Dendritic cell treated with granulocyte-macrophage colony-stimulating factor and Interleukin-4, amounts not matched to agents 40 ng/mL and 50 ng/mL, for 4 days (primary cell): ENCODE results near the gene COMMD3.
A peak's percentile ranks its signal among the peaks of the same experiment; 100 is the strongest.

Experiments
- H3K27ac Mint-ChIP-seq: one replicate; pipeline ENCODE4 v1.8.0; 2022; ENCODE audit warnings: mild to moderate bottlenecking, mixed read lengths
- H3K27me3 Mint-ChIP-seq: one replicate; pipeline ENCODE4 v1.8.0; 2022; ENCODE audit warnings: mild to moderate bottlenecking, mixed read lengths
- H3K36me3 Mint-ChIP-seq: one replicate; pipeline ENCODE4 v1.8.0; 2022; ENCODE audit warnings: low read depth, mixed read lengths
- H3K4me1 Mint-ChIP-seq: one replicate; pipeline ENCODE4 v1.8.0; 2022; ENCODE audit warnings: low read depth, mixed read lengths
- H3K4me3 Mint-ChIP-seq: one replicate; pipeline ENCODE4 v1.8.0; 2022; ENCODE audit warnings: mild to moderate bottlenecking, moderate library complexity, mixed read lengths
- H3K9me3 Mint-ChIP-seq: one replicate; pipeline ENCODE4 v1.8.0; 2022; ENCODE audit warnings: mixed read lengths
- intact Hi-C: fragments of 100-400 bp; cut with micrococcal nuclease; formaldehyde crosslinking; loops from one replicate; pipeline ENCODE4 v1.15.0; 2022

Gene COMMD3

GRCh38 chr10:22338185-22338900 is 22.2 kb downstream of the COMMD3 start:
- H3K27ac Mint-ChIP-seq: no peak overlapping the region

GRCh38 chr10:22338931-22339330 is 22.7 kb downstream of the COMMD3 start:
- intact Hi-C loops: no loop called here
- no peak overlapping the region for H3K4me3 Mint-ChIP-seq
- H3K36me3 Mint-ChIP-seq: peaks cover 6% of the 10 kb centered on the region
- no peaks in the 10 kb centered on the region for H3K9me3 Mint-ChIP-seq
- no peak overlapping the region for H3K27ac Mint-ChIP-seq
- peaks cover 29% of the 10 kb centered on the region for H3K4me1 Mint-ChIP-seq
- peaks cover 73% of the 10 kb centered on the region for H3K27me3 Mint-ChIP-seq

More at GRCh38 chr10:22338185-22338900, 22.2 kb downstream of the COMMD3 start:
- Mint-ChIP-seq H3K4me3 (no peak overlapping the region), H3K9me3 (no peaks in the 10 kb centered on the region), H3K4me1 (peaks cover 32% of the 10 kb centered on the region), H3K27me3 (peaks cover 75% of the 10 kb centered on the region), H3K36me3 (peaks cover 6% of the 10 kb centered on the region)
- intact Hi-C loops: no loop called here

DNA sequence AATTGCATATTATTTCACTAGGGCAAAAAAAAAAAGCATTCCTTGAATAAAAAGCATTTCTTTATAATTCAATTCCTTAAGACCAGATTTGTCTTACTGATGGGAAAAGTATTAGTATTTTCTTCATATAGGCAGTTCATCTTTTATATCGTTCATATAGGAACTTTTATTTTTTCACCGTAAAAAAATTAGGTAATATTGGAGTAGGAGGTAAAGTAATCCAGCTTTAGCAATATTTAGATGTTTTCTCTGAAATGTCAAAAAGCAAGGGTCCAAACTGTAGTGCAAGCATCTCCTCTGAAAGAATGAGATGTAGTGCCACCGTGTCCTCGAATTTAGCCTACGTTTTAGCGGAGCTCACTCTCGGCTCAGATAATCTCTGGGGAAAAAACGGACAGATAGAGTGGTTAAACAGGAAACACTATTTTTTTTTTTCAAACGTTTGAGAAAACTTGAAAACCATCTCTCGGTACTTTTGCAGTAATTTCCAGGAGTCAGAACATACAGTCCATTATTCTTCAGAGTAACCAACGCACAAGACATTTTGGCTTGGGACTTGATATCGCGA is 23.7 kb downstream of the COMMD3 start:
- peaks cover 6% of the 10 kb centered on the region for H3K36me3 Mint-ChIP-seq
- H3K4me1 Mint-ChIP-seq: peaks cover 30% of the 10 kb centered on the region
- intact Hi-C loops: loop anchor here (2.0 kb wide), 2 partner anchors 17 to 87 kb away; no protein-coding TSS in a partner anchor
- no peaks in the 10 kb centered on the region for H3K9me3 Mint-ChIP-seq
- peak overlapping the region; percentile 89 for H3K27ac Mint-ChIP-seq
- H3K27me3 Mint-ChIP-seq: peaks cover 73% of the 10 kb centered on the region
- peak overlapping the region; percentile 84 for H3K4me3 Mint-ChIP-seq

DNA sequence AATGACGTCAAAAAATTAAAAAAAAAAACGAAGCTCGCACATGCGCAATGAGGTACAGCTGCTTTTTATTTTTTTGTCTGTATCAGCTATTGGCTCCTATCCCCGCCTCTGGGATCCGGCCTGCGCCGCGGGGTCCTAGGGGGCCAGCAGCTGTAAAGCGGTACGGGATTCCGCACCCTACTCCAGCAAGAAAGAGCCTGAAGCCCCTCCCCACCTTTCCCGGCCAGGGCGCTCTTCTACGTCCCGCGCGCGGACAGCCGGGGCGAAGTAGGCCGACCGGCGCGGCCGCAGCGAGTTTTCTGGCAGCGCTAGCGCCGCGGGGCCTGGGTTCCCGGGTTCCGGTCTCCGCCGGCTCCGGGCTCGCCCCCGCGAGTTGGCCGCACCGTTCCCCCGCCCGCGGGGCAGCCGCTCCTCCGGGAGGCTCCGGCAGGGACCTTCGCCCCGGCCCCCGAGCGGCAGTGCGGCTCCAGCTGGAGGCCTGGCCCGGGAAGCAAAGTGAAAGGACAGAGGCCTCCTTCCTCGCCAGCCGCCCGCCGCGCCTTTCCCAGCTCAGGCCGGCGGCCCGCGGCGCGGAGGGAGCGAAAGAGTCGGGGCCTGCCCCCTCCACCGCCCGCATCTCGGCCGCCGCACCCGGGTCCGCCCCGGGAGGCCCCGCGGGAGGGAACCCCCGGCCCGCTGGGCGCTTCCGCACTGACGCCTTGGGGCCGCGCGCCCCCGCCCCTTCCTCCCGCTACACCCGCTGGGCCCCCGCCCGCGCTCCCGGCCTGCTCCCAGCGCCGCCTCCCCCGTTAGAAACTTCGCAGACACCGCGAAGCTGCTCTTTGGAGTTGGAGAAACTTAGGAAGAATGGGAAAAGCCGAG is 24.4 kb downstream of the COMMD3 start:
- Mint-ChIP-seq H3K36me3 (no peaks in the 10 kb centered on the region), H3K27me3 (peaks cover 73% of the 10 kb centered on the region), H3K4me1 (peaks cover 30% of the 10 kb centered on the region), H3K27ac (peak overlapping the region; percentile 89), H3K9me3 (no peaks in the 10 kb centered on the region), H3K4me3 (peak overlapping the region; percentile 84)
- intact Hi-C loops: loop anchor here (2.0 kb wide), 2 partner anchors 18 to 88 kb away; no protein-coding TSS in a partner anchor

GRCh38 chr10:22341190-22341925 is 25.2 kb downstream of the COMMD3 start:
- no peaks in the 10 kb centered on the region for H3K36me3 Mint-ChIP-seq
- peak overlapping the region; percentile 84 for H3K4me3 Mint-ChIP-seq
- H3K27ac Mint-ChIP-seq: peak overlapping the region; percentile 89
- peaks cover 30% of the 10 kb centered on the region for H3K4me1 Mint-ChIP-seq
- peaks cover 73% of the 10 kb centered on the region for H3K27me3 Mint-ChIP-seq
- no peaks in the 10 kb centered on the region for H3K9me3 Mint-ChIP-seq
- intact Hi-C loops: loop anchor here (2.0 kb wide), 2 partner anchors 19 to 89 kb away; no protein-coding TSS in a partner anchor

- Mint-ChIP-seq H3K27ac (no peak overlapping the region), H3K27me3 (peaks cover 71% of the 10 kb centered on the region), H3K36me3 (no peaks in the 10 kb centered on the region), H3K9me3 (no peaks in the 10 kb centered on the region), H3K4me3 (no peak overlapping the region), H3K4me1 (peaks cover 27% of the 10 kb centered on the region)
- intact Hi-C loops: loop anchor here (2.0 kb wide), 2 partner anchors 19 to 89 kb away; no protein-coding TSS in a partner anchor
Measured at GRCh38 chr10:22341926-22342196, 25.7 kb downstream of the COMMD3 start.

GRCh38 chr10:22342421-22342820 is 26.2 kb downstream of the COMMD3 start:
- no peak overlapping the region for H3K27ac Mint-ChIP-seq

GRCh38 chr10:22343731-22344130 is 27.5 kb downstream of the COMMD3 start:
- Mint-ChIP-seq H3K4me3 (no peak overlapping the region), H3K9me3 (no peaks in the 10 kb centered on the region), H3K27ac (no peak overlapping the region), H3K36me3 (no peaks in the 10 kb centered on the region), H3K27me3 (peaks cover 61% of the 10 kb centered on the region), H3K4me1 (peaks cover 23% of the 10 kb centered on the region)
- intact Hi-C loops: no loop called here

More at GRCh38 chr10:22342421-22342820, 26.2 kb downstream of the COMMD3 start:
- intact Hi-C loops: no loop called here
- Mint-ChIP-seq H3K36me3 (no peaks in the 10 kb centered on the region), H3K9me3 (no peaks in the 10 kb centered on the region), H3K4me1 (peaks cover 23% of the 10 kb centered on the region), H3K4me3 (no peak overlapping the region), H3K27me3 (peaks cover 69% of the 10 kb centered on the region)

DNA sequence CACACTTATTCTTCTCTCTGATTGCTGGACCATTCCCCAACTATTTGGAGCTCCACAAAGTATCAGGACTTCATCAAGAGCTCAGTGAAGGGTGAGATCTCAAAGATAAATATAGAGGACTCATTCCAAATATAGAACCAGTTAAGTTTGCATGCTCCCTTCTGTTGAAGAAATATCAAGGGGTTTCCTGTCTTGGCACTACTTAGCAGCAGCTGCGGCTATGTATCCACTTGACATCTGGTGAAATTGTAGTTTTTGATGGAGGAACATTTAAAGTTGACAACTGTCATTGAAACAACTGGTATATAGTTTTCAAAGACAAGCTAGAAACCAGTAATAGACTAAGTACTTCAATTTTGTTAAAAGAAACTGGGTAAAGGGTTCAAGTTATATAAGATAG is 28.1 kb downstream of the COMMD3 start:
- peaks cover 23% of the 10 kb centered on the region for H3K4me1 Mint-ChIP-seq
- H3K36me3 Mint-ChIP-seq: no peaks in the 10 kb centered on the region
- peaks cover 60% of the 10 kb centered on the region for H3K27me3 Mint-ChIP-seq

GRCh38 chr10:22344781-22345300 is 28.7 kb downstream of the COMMD3 start:
- H3K27me3 Mint-ChIP-seq: peaks cover 60% of the 10 kb centered on the region
- H3K36me3 Mint-ChIP-seq: no peaks in the 10 kb centered on the region
- H3K9me3 Mint-ChIP-seq: no peaks in the 10 kb centered on the region
- H3K4me1 Mint-ChIP-seq: peaks cover 23% of the 10 kb centered on the region
- H3K4me3 Mint-ChIP-seq: peak overlapping the region; percentile 81
- H3K27ac Mint-ChIP-seq: peak overlapping the region; percentile 75
- intact Hi-C loops: no loop called here

More for the DNA sequence above, 28.1 kb downstream of the COMMD3 start:
- intact Hi-C loops: no loop called here
- Mint-ChIP-seq H3K9me3 (no peaks in the 10 kb centered on the region), H3K27ac (no peak overlapping the region), H3K4me3 (no peak overlapping the region)

DNA sequence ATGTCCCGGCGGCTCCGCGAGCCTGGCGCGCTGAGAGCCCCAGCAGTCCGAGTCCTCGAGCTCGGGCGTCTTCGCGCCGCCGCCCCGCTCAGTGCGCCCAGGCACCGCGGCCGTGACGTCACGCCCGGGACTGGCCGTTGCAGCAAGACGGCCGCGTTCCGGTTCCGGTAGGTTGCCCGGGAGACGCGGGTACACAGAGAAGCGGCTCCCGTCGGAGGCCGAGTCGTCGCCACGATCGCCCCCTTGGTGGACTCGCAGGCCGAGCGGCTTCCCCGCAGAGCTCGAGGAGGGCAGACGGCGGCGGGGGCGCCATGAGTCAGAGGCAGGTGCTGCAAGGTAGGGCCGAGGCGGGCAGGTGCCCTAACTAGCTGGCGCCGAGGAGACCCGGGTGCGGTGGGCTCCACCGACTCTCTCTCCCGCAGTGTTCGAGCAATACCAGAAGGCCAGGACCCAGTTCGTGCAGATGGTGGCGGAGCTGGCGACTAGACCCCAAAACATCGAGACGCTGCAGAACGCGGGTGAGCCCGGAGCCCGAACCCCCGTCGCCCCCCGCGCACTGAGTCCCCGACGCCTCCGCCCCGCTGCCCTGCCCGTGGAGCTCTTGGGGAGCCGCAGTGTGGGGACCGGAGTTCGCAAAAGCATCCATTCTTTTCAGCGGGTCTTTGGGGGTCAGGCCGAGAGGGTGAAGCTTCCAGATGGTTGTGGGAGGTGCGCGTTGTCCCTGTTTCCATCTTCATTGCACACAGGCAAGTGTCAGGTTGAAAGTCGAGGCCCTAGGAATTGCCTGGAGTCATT is 29.3 kb downstream of the COMMD3 start, which contains the start of gene SPAG6:
SPAG6 (plus strand) TSS at position 196 of the 795 bp plus-strand sequence; CDS start at position 312, 116 bp downstream.
- Mint-ChIP-seq H3K27me3 (peaks cover 60% of the 10 kb centered on the region), H3K4me1 (peaks cover 23% of the 10 kb centered on the region), H3K4me3 (peak within 1 kb of the TSS; percentile 81), H3K9me3 (no peaks in the 10 kb centered on the region), H3K36me3 (no peaks in the 10 kb centered on the region), H3K27ac (peak within 1 kb of the TSS; percentile 75)
- intact Hi-C loops: no loop called here

- Mint-ChIP-seq H3K4me1 (peaks cover 23% of the 10 kb centered on the region), H3K27ac (peak overlapping the region; percentile 75), H3K27me3 (peaks cover 59% of the 10 kb centered on the region), H3K4me3 (peak overlapping the region; percentile 54), H3K9me3 (no peaks in the 10 kb centered on the region), H3K36me3 (no peaks in the 10 kb centered on the region)
- intact Hi-C loops: no loop called here
Measured at GRCh38 chr10:22346096-22346661, 30.0 kb downstream of the COMMD3 start.
